Osteoblast (primary cell): ENCODE measurements around the gene CIAO2A. TPM values are rescaled to one million over a fixed set of nuclear protein-coding genes. Genes with fewer than 3 reads are reported as not detected.
"Not testable (repeated sequence)": the region's sequence is repeated elsewhere in the genome, so short reads cannot be mapped to it uniquely, and the experiment has no call there.

Source experiments
- DNase-seq: peaks from one replicate; pipeline ENCODE4 v3.0.0; 2011; ENCODE audit warnings: low spot score, mixed read lengths; ENCODE audit not compliant: insufficient read length; ENCODE audit errors: missing footprints
- H2AFZ ChIP-seq: 2 replicates; pipeline ENCODE4 v1.6.0; 2011; ENCODE audit warnings: mild to moderate bottlenecking, low read length
- H3K27ac ChIP-seq: 2 replicates; pipeline ENCODE4 v1.5.1; 2011; ENCODE audit warnings: mild to moderate bottlenecking, low read depth, low read length, moderate library complexity
- H3K27me3 ChIP-seq: 2 replicates; pipeline ENCODE4 v1.6.0; 2012; ENCODE audit warnings: mild to moderate bottlenecking, control low read depth, inconsistent platforms, low read length, moderate library complexity; ENCODE audit not compliant: insufficient read depth
- H3K36me3 ChIP-seq: 2 replicates; pipeline ENCODE4 v1.5.1; 2011; ENCODE audit warnings: mild to moderate bottlenecking, low read length, control low read depth, moderate library complexity; ENCODE audit not compliant: insufficient read depth
- H3K4me1 ChIP-seq: 2 replicates; pipeline ENCODE4 v1.5.1; 2011; ENCODE audit warnings: mild to moderate bottlenecking, low read length, control low read depth, moderate library complexity; ENCODE audit not compliant: insufficient read depth
- H3K4me2 ChIP-seq: 2 replicates; pipeline ENCODE4 v1.6.0; 2011; ENCODE audit warnings: mild to moderate bottlenecking, low read length; ENCODE audit not compliant: insufficient read depth
- H3K4me3 ChIP-seq: fragments of 200-600 bp; sonication (generic); 3 replicates; pipeline ENCODE4 v1.5.1; 2012; ENCODE audit warnings: mild to moderate bottlenecking, low read length, inconsistent platforms; ENCODE audit not compliant: insufficient read depth
- H3K79me2 ChIP-seq: 2 replicates; pipeline ENCODE4 v1.6.0; 2012; ENCODE audit warnings: mild to moderate bottlenecking, low read length, control low read depth, inconsistent platforms; ENCODE audit not compliant: insufficient read depth
- H3K9me3 ChIP-seq: 2 replicates; pipeline ENCODE4 v1.5.1; 2011; ENCODE audit warnings: low read depth, low read length, control low read depth
- H4K20me1 ChIP-seq: 2 replicates; pipeline ENCODE4 v1.6.0; 2012; ENCODE audit warnings: mild to moderate bottlenecking, low read length, control low read depth; ENCODE audit not compliant: insufficient read depth
- total RNA-seq: library from RNA; depleted of rRNA; stranded (reverse); fragments of >200 nt; gene quantifications from 2 replicates; pipeline ENCODE4 v1.2.3, GENCODE V29; 2012
- TF ChIP-seq, protein P1 (sequence below): IDR thresholded peaks from 2 replicates; pipeline ENCODE4 v1.5.1; 2011; ENCODE audit warnings: mild to moderate bottlenecking, low read depth, low read length, moderate library complexity; ENCODE audit errors: extremely low read depth

CIAO2A gene
- total RNA-seq, 1 donor = 45.2 TPM

DNA sequence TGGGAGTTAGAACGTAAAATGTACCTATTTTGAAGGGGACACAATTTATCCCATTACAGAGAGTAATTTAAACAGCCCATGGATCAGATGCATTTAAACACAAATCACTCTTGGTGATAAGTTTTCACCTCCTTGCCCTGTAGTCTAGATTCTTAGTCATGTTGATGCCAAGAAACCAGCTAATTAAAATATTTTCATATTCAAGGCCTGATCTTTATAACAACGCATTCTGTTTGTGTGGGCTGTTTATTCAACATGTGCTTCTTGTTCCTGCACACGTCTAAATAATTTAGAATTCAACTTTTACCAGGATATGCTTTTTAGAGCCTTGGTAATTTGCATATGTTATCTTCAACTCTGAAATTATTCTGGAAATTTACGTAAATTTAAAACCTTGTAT lies 28.0 kb upstream of the CIAO2A start:
- peak; percentile 15 for DNase-seq
- Histone ChIP-seq H3K4me2 (no peak overlapping the region), H3K27me3 (no peaks in the 10 kb centered on the region), H3K4me1 (no peaks in the 10 kb centered on the region), H3K27ac (no peak overlapping the region), H3K4me3 (no peak overlapping the region), H2AFZ (no peak overlapping the region), H3K9me3 (no peaks in the 10 kb centered on the region), H3K79me2 (no peaks in the 10 kb centered on the region), H4K20me1 (no peaks in the 10 kb centered on the region), H3K36me3 (peaks cover 71% of the 10 kb centered on the region)
- TF ChIP-seq, protein P1, sequence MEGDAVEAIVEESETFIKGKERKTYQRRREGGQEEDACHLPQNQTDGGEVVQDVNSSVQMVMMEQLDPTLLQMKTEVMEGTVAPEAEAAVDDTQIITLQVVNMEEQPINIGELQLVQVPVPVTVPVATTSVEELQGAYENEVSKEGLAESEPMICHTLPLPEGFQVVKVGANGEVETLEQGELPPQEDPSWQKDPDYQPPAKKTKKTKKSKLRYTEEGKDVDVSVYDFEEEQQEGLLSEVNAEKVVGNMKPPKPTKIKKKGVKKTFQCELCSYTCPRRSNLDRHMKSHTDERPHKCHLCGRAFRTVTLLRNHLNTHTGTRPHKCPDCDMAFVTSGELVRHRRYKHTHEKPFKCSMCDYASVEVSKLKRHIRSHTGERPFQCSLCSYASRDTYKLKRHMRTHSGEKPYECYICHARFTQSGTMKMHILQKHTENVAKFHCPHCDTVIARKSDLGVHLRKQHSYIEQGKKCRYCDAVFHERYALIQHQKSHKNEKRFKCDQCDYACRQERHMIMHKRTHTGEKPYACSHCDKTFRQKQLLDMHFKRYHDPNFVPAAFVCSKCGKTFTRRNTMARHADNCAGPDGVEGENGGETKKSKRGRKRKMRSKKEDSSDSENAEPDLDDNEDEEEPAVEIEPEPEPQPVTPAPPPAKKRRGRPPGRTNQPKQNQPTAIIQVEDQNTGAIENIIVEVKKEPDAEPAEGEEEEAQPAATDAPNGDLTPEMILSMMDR = no peak

DNA sequence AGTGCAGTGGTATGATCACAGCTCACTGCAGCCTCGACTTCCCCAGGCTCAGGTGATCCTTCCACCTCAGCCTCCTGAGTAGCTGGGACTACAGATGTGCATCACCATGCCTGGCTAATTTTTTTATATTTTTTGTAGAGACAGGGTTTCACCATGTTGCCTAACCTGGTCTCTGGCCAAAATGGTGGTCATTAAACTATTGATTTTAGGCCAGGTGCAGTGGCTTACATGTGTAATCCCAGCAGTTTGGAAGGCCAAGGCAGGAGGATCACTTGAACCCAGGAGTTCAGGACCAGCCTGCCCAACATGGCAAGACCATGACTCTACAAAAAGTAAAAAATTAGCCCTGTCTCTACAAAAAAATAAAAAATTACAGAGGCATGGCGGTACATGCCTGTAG lies 26.7 kb upstream of the CIAO2A start:
- not testable (repeated sequence) for H3K4me1 ChIP-seq, H2AFZ ChIP-seq, DNase-seq, H4K20me1 ChIP-seq, H3K9me3 ChIP-seq, H3K27me3 ChIP-seq, H3K4me2 ChIP-seq, H3K79me2 ChIP-seq, H3K27ac ChIP-seq, H3K4me3 ChIP-seq
- H3K36me3 ChIP-seq = peaks cover 64% of the 10 kb centered on the region

DNA sequence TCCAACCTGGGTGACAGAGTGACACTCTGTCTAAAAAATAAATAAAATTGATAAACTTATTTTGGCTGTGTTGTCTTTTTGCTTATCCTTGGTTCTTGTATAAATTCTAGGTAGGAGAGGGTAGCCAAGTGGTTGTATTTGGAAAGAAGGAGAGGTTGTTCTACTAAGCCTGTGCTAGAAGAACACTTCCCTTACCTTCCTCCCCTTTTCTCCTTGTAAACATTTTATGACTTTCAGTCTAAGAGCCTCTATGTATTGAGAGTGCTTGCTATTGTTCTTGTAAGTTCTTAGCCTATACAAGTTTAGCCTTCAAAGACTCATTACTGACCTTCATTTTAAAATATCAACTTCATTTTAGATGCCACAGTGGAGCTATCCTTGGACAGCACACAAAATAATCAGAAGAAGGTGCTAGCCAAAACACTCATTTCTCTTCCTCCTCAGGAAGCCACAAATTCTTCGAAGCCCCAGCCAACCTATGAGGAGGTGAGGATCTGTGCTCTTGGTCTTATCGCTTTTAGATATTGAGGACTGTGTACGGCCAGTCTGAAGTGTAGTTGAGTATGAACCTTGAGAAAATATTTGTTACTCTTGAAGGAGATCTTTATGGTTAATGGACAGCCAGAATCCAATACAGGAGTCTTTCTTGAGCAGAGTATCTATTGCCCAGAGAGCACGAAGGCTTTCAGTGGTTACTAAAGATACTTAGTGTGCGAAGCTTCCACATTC lies 24.3 kb upstream of the CIAO2A start:
- peaks cover 74% of the 10 kb centered on the region for H3K36me3 ChIP-seq
- H3K4me2 ChIP-seq = no peak overlapping the region
- DNase-seq = no peak

DNA sequence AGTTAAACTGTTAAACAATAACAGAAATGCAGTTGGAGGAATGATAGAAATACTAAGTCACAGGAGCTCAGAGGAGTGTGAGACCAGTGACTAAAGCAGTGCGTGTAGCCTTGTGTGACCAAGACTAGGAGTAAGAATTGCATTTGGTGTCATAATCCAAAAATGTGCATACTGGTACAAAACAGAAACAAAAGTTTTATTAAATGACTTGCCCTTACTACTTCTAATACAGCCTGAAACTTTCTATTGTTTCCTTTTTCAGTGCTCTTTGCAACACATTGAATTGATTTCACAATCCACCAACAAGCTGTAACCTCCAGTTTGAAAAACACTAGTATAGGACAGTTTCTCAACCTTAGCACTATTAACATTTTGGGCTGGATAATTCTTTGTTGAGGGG lies 19.3 kb upstream of the CIAO2A start:
- peaks cover 28% of the 10 kb centered on the region for H3K36me3 ChIP-seq
- H4K20me1 ChIP-seq = peaks cover 25% of the 10 kb centered on the region
- DNase-seq = no peak
- H3K79me2 ChIP-seq = peaks cover 57% of the 10 kb centered on the region
- no peak overlapping the region for H3K4me3 ChIP-seq
- H3K9me3 ChIP-seq = no peaks in the 10 kb centered on the region
- TF ChIP-seq, protein P1 = no peak
- peaks cover 14% of the 10 kb centered on the region for H3K4me1 ChIP-seq
- no peaks in the 10 kb centered on the region for H3K27me3 ChIP-seq
- H2AFZ ChIP-seq = no peak overlapping the region
- H3K4me2 ChIP-seq = no peak overlapping the region
- peak overlapping the region; percentile 42 for H3K27ac ChIP-seq

More for the DNA sequence above, 24.3 kb upstream of the CIAO2A start:
- TF ChIP-seq, protein P1 = no peak
- no peaks in the 10 kb centered on the region for H4K20me1 ChIP-seq
- no peaks in the 10 kb centered on the region for H3K27me3 ChIP-seq
- H3K4me3 ChIP-seq = no peak overlapping the region
- H3K79me2 ChIP-seq = peaks cover 13% of the 10 kb centered on the region
- H3K27ac ChIP-seq = no peak overlapping the region
- H3K4me1 ChIP-seq = peaks cover 4% of the 10 kb centered on the region
- no peak overlapping the region for H2AFZ ChIP-seq
- H3K9me3 ChIP-seq = no peaks in the 10 kb centered on the region
